Measurements from ENCODE around the gene IZUMO3. TPM values are rescaled to one million over a fixed set of nuclear protein-coding genes. Genes with fewer than 3 reads are reported as not detected.

The IZUMO3 gene
- total RNA-seq, 1 experiment from 2014 or later = not detected

DNA sequence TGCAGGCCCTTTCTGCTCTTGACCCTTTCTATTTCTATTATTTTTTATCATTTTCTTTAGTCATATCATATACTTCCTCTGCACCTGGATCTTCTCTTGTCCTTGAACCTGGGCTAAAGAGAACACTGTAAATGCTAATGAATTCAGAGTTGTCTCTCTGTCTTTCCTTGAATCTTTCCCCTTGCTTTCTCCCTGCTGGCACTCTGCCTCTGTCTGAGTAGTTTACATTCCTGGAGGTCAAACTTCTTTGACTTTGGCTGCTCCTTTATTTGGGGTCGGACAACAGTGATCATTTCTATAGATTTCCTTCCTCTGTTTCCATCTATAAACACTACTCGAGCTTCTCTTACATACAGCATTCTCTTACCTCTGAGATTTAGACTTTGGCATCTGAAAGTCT lies 47.1 kb downstream of the IZUMO3 start:
- peaks cover 6 to 16% of the 10 kb centered on the region in 2 experiments; a peak in 2 of 4 replicates for H3K9me3 ChIP-seq (ENCODE audit: control insufficient read depth in 1 of 2, insufficient read depth in 1 of 2, low read depth in 1 of 2, low read length in 2 of 2)
- H3K4me3 ChIP-seq (replicated peaks in 1 of 2; ENCODE audit: low read depth in 1 of 2, low read length in 2 of 2) = no peak overlapping the region
- DNase-seq (ENCODE audit: low read depth, low spot score) (no peak), ATAC-seq (no peak)
- CTCF ChIA-PET = no interaction called here
- TF ChIP-seq EGR1 (IDR thresholded peaks at IDR 0.05; ENCODE audit: low read depth) (no peak), RAD21 (IDR thresholded peaks at IDR 0.05; ENCODE audit: low read depth) (no peak), JUND (IDR thresholded peaks at IDR 0.05) (no peak)
- TF ChIP-seq, protein P1, sequence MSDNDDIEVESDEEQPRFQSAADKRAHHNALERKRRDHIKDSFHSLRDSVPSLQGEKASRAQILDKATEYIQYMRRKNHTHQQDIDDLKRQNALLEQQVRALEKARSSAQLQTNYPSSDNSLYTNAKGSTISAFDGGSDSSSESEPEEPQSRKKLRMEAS (IDR thresholded peaks at IDR 0.05) = no peak
- TF ChIP-seq, protein P2, sequence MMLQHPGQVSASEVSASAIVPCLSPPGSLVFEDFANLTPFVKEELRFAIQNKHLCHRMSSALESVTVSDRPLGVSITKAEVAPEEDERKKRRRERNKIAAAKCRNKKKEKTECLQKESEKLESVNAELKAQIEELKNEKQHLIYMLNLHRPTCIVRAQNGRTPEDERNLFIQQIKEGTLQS (IDR thresholded peaks at IDR 0.05) = no peak
- no peaks in the 10 kb centered on the region for H3K79me2 ChIP-seq (ENCODE audit: insufficient read depth, low read length)
- H2AFZ ChIP-seq (ENCODE audit: low read depth, low read length, poor library complexity, severe bottlenecking) = no peak overlapping the region
- no peaks in the 10 kb centered on the region for H3K36me3 ChIP-seq (ENCODE audit: control insufficient read depth in 1 of 2, insufficient read depth in 2 of 2, low read length in 2 of 2)
- no TSS peak for BruUV-seq (replicated peaks)
- RAD21 ChIA-PET (ENCODE audit: low non-redundant PET in 1 of 2, low total read pairs in 2 of 2, uncharacterized antibody in 2 of 2, unreplicated experiment in 2 of 2) = no interaction called here
- H3K4me2 ChIP-seq (ENCODE audit: low read length) = no peak overlapping the region
- POLR2A ChIA-PET = no interaction called here
- no peaks in the 10 kb centered on the region for H3K4me1 ChIP-seq (ENCODE audit: control insufficient read depth in 1 of 2, insufficient read depth in 2 of 2, low read length in 2 of 2)
- H3K9ac ChIP-seq (ENCODE audit: low read length) = no peak overlapping the region
- H4K20me1 ChIP-seq (ENCODE audit: insufficient read depth) = no peaks in the 10 kb centered on the region
- H3K27me3 ChIP-seq (ENCODE audit: insufficient read depth, low read length) = no peaks in the 10 kb centered on the region
- no peak overlapping the region for H3K27ac ChIP-seq (ENCODE audit: low read depth, low read length)
- H3K9me2 ChIP-seq (ENCODE audit: insufficient read depth) = no peaks in the 10 kb centered on the region
- intact Hi-C loops (cut with micrococcal nuclease) = no loop called here

DNA sequence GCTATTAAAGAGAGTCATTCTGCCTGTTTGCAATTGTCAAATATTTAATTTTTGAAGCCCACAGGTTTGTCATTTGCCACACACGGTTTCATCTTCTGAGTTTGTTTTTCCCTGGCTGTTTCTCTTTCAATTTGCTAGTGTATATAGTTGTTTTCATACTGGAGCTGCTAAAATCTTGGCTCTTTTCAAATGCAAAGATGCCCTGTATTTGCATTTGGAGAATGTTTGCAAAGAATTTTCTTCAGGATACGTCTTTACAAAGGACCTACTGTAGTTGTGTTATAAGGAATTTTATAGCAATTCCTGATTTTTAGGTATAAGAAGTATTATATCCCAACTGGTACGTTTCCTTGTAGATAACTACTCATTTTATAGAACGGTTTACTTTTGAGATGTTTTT lies 48.0 kb downstream of the IZUMO3 start:
- no peak overlapping the region for H3K9ac ChIP-seq (ENCODE audit: low read length)
- H3K79me2 ChIP-seq (ENCODE audit: insufficient read depth, low read length) = no peaks in the 10 kb centered on the region
- H2AFZ ChIP-seq (ENCODE audit: low read depth, low read length, poor library complexity, severe bottlenecking) = no peak overlapping the region
- ATAC-seq = no peak
- H3K4me3 ChIP-seq (replicated peaks in 1 of 2; ENCODE audit: low read depth in 1 of 2, low read length in 2 of 2) = no peak overlapping the region
- DNase-seq (ENCODE audit: low read depth, low spot score) = no peak
- no TSS peak for BruUV-seq (replicated peaks)
- no peaks in the 10 kb centered on the region for H3K36me3 ChIP-seq (ENCODE audit: control insufficient read depth in 1 of 2, insufficient read depth in 2 of 2, low read length in 2 of 2)
- intact Hi-C loops (cut with micrococcal nuclease) = no loop called here
- ChIA-PET POLR2A (no interaction called here), CTCF (no interaction called here), RAD21 (ENCODE audit: low non-redundant PET in 1 of 2, low total read pairs in 2 of 2, uncharacterized antibody in 2 of 2, unreplicated experiment in 2 of 2) (no interaction called here)
- no peaks in the 10 kb centered on the region for H3K4me1 ChIP-seq (ENCODE audit: control insufficient read depth in 1 of 2, insufficient read depth in 2 of 2, low read length in 2 of 2)
- peaks cover 6 to 16% of the 10 kb centered on the region in 2 experiments; a peak in 2 of 4 replicates for H3K9me3 ChIP-seq (ENCODE audit: control insufficient read depth in 1 of 2, insufficient read depth in 1 of 2, low read depth in 1 of 2, low read length in 2 of 2)
- no peak overlapping the region for H3K4me2 ChIP-seq (ENCODE audit: low read length)
- H3K27ac ChIP-seq (ENCODE audit: low read depth, low read length) = no peak overlapping the region
- H3K27me3 ChIP-seq (ENCODE audit: insufficient read depth, low read length) = no peaks in the 10 kb centered on the region
- H4K20me1 ChIP-seq (ENCODE audit: insufficient read depth) = no peaks in the 10 kb centered on the region
- H3K9me2 ChIP-seq (ENCODE audit: insufficient read depth) = no peaks in the 10 kb centered on the region
- TF ChIP-seq CBX3 (IDR thresholded peaks at IDR 0.05; ENCODE audit: low read depth) = no peak
- no peak for TF ChIP-seq ZFX (IDR thresholded peaks at IDR 0.05)
- no peak for TF ChIP-seq FOSL1 (IDR thresholded peaks at IDR 0.05; ENCODE audit: low read depth)
- TF ChIP-seq, protein P3, sequence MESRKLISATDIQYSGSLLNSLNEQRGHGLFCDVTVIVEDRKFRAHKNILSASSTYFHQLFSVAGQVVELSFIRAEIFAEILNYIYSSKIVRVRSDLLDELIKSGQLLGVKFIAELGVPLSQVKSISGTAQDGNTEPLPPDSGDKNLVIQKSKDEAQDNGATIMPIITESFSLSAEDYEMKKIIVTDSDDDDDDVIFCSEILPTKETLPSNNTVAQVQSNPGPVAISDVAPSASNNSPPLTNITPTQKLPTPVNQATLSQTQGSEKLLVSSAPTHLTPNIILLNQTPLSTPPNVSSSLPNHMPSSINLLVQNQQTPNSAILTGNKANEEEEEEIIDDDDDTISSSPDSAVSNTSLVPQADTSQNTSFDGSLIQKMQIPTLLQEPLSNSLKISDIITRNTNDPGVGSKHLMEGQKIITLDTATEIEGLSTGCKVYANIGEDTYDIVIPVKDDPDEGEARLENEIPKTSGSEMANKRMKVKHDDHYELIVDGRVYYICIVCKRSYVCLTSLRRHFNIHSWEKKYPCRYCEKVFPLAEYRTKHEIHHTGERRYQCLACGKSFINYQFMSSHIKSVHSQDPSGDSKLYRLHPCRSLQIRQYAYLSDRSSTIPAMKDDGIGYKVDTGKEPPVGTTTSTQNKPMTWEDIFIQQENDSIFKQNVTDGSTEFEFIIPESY (IDR thresholded peaks at IDR 0.05; ENCODE audit: extremely low read depth, insufficient replicate concordance, low read length) = no peak
- TF ChIP-seq, protein P2 (IDR thresholded peaks at IDR 0.05) = no peak
- TF ChIP-seq, protein P1 (IDR thresholded peaks at IDR 0.05) = no peak
- TF ChIP-seq POLR2AphosphoS5 (IDR thresholded peaks at IDR 0.05; ENCODE audit: low read depth, low read length) = no peak
- TF ChIP-seq, protein P4, sequence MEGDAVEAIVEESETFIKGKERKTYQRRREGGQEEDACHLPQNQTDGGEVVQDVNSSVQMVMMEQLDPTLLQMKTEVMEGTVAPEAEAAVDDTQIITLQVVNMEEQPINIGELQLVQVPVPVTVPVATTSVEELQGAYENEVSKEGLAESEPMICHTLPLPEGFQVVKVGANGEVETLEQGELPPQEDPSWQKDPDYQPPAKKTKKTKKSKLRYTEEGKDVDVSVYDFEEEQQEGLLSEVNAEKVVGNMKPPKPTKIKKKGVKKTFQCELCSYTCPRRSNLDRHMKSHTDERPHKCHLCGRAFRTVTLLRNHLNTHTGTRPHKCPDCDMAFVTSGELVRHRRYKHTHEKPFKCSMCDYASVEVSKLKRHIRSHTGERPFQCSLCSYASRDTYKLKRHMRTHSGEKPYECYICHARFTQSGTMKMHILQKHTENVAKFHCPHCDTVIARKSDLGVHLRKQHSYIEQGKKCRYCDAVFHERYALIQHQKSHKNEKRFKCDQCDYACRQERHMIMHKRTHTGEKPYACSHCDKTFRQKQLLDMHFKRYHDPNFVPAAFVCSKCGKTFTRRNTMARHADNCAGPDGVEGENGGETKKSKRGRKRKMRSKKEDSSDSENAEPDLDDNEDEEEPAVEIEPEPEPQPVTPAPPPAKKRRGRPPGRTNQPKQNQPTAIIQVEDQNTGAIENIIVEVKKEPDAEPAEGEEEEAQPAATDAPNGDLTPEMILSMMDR (IDR thresholded peaks at IDR 0.05 in 2 of 3, conservative IDR thresholded peaks at IDR 0.05 in 1 of 3; ENCODE audit: borderline replicate concordance in 1 of 3, insufficient read depth in 1 of 3, low read depth in 2 of 3, low read length in 2 of 3) = no peak
- no peak for TF ChIP-seq RAD21 (IDR thresholded peaks at IDR 0.05; ENCODE audit: low read depth)
- no peak for TF ChIP-seq POLR2A (IDR thresholded peaks at IDR 0.05; ENCODE audit: borderline replicate concordance, extremely low read depth, insufficient read depth, insufficient read length)
- no peak for TF ChIP-seq ELF1 (IDR thresholded peaks at IDR 0.05; ENCODE audit: borderline replicate concordance, low read depth)
- no peak for TF ChIP-seq ZNF274 (IDR thresholded peaks at IDR 0.05; ENCODE audit: low read depth, low read length)
- no peak for TF ChIP-seq TCF7L2 (IDR thresholded peaks at IDR 0.05; ENCODE audit: borderline replicate concordance, extremely low read depth, insufficient read depth, insufficient read length)
